ENCODE data around the gene HS3ST3A1. TPM values are rescaled to one million over a fixed set of nuclear protein-coding genes. Genes with fewer than 3 reads are reported as not detected.

Gene HS3ST3A1
- total and polyA plus RNA-seq, 7 donors, result 1.5 to 3.7 (median 2.5) TPM; not detected in 2

- TF ChIP-seq POLR2AphosphoS5 (IDR thresholded peaks at IDR 0.05), result no peak
- TF ChIP-seq POLR2A (IDR thresholded peaks at IDR 0.05), result no peak
- H3K27ac ChIP-seq, result peak overlapping the region; percentile 51 to 71 (median 63)
- DNase-seq, result no peak
- H3K4me3 ChIP-seq, result peak overlapping the region; percentile 29 to 52 (median 43)
- H3K9me3 ChIP-seq, result no peaks in the 10 kb centered on the region
- peaks cover 19 to 83% (median 35%) of the 10 kb centered on the region in 3 donors for H3K27me3 ChIP-seq
- 4 to 16% methylated on average over 101 of the region's 101 CpGs for WGBS, 2 donors
- H3K4me1 ChIP-seq, result peaks cover 0 to 23% (median 20%) of the 10 kb centered on the region in 4 donors
- intact Hi-C loops (cut with DNase I), result no loop called here
- no peaks in the 10 kb centered on the region for H3K36me3 ChIP-seq
Measured at GRCh38 chr17:13600475-13601321, 1.0 kb downstream of the HS3ST3A1 start.

DNA sequence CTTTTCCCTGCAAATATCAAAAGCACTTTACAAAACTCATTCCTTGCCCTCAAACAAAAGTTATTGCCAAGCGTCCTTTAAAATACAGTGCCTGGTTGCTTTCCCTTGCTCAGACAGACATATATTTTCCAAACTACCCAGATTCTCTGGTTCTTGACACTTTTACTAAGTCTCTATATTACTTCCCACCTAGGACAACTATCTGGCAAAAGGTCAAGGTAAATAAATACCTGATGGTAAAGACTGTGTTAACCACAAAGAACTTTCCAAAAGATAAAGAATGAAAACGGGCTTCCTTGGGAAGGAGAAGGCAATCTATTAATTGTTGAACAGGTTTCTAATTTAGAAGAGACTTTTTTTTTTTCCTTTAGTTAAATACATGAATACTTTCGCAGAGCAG, 1.9 kb downstream of the HS3ST3A1 start:
- H3K36me3 ChIP-seq, result no peaks in the 10 kb centered on the region
- H3K27me3 ChIP-seq, result peaks cover 19 to 84% (median 35%) of the 10 kb centered on the region in 3 donors
- peak overlapping the region in 2 of 4 donors; percentile 71 for H3K27ac ChIP-seq
- H3K9me3 ChIP-seq, result no peaks in the 10 kb centered on the region
- peaks cover 0 to 23% (median 20%) of the 10 kb centered on the region in 4 donors for H3K4me1 ChIP-seq
- TF ChIP-seq POLR2AphosphoS5 (IDR thresholded peaks at IDR 0.05) (no peak), EP300 (IDR thresholded peaks at IDR 0.05) (no peak), CTCF (IDR thresholded peaks at IDR 0.05) (no peak), POLR2A (IDR thresholded peaks at IDR 0.05) (no peak)
- intact Hi-C loops (cut with DNase I), result loop anchor here (5.0 kb wide), 1 partner anchor 1327 kb away; no protein-coding TSS in a partner anchor
- peak overlapping the region in 3 of 4 donors; percentile 37 to 52 (median 49) for H3K4me3 ChIP-seq
- 39 to 67% methylated on average over 3 of the region's 3 CpGs for WGBS, 2 donors
- DNase-seq, result no peak

DNA sequence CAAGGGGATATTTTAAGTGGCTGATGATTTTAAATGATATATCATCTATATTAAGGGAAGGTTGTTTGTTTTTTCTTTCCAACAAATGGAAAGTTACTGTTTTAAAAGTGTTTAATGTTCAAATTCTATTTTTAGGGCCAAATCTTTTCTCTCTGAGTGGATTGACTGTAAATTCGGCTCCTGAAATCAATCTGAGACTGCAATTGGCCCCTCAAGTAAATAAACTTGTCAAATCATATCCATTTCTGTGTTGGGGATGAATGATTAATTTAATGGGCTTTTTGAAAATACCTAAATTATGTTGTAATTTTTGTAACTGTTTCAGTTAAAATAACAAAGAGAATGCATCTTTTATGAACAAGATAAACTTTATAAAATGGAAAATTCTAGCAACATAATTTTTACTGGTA, 2.6 kb downstream of the HS3ST3A1 start:
- DNase-seq, result no peak
- H3K27me3 ChIP-seq, result peaks cover 19 to 83% (median 35%) of the 10 kb centered on the region in 3 donors
- no peaks in the 10 kb centered on the region for H3K9me3 ChIP-seq
- H3K27ac ChIP-seq, result peak overlapping the region in 2 of 4 donors; percentile 7 to 71
- no peak for TF ChIP-seq POLR2AphosphoS5 (IDR thresholded peaks at IDR 0.05)
- intact Hi-C loops (cut with DNase I), result loop anchor here (5.0 kb wide), 1 partner anchor 1328 kb away; no protein-coding TSS in a partner anchor
- H3K4me3 ChIP-seq, result peak overlapping the region in 1 of 4 donors; percentile 52
- peaks cover 0 to 23% (median 20%) of the 10 kb centered on the region in 4 donors for H3K4me1 ChIP-seq
- 59 to 64% methylated on average over 1 of the region's 1 CpG for WGBS, 2 donors
- no peaks in the 10 kb centered on the region for H3K36me3 ChIP-seq

DNA sequence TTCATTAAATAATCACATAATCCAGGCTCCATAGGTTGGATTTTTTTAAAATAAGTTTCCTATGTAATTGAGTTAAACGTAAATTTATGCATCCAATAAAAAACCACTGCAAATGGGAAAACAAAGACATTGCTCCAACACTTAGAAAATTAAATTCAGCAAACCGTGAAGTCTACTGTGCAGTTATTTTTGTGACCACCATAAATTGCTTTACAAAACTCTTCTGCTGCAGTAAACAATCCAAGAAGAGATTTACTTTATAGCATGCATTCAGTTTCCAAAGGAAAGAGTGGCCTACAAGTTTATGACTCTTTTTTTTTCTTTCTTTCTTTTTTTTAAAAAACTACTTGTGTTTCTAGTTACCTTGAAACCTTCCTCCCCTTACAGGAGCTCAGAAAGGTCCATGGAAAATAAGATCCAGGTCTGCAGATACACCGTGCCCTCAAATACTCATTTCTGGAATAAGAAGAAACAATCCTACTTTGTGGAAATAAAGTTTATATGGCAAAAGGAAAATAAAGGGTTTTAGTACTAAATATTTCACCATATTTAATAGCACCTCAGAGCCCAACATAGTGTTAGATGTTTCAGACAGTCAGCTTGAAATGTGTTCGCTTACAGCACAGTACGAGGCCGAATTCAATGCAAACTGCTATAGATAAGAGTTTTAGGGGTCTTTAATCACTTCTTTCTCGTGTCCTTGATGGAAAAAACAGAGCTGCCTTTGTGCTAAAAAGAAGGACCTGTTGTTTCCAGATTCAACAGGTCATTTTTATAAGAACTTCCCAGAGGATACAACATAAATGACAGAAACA, 3.2 kb downstream of the HS3ST3A1 start:
- TF ChIP-seq POLR2A (IDR thresholded peaks at IDR 0.05) (no peak), POLR2AphosphoS5 (IDR thresholded peaks at IDR 0.05) (no peak), CTCF (IDR thresholded peaks at IDR 0.05) (no peak)
- H3K27me3 ChIP-seq, result peaks cover 19 to 77% (median 34%) of the 10 kb centered on the region in 3 donors
- intact Hi-C loops (cut with DNase I), result loop anchor here (5.0 kb wide), 1 partner anchor 1329 kb away; no protein-coding TSS in a partner anchor
- H3K9me3 ChIP-seq, result no peaks in the 10 kb centered on the region
- H3K4me3 ChIP-seq, result peak overlapping the region in 1 of 4 donors; percentile 52
- no peaks in the 10 kb centered on the region for H3K36me3 ChIP-seq
- DNase-seq, result no peak
- peaks cover 0 to 23% (median 20%) of the 10 kb centered on the region in 4 donors for H3K4me1 ChIP-seq
- H3K27ac ChIP-seq, result peak overlapping the region in 1 of 4 donors; percentile 7
- WGBS, 2 donors, result 54 to 76% methylated on average over 7 of the region's 7 CpGs

DNA sequence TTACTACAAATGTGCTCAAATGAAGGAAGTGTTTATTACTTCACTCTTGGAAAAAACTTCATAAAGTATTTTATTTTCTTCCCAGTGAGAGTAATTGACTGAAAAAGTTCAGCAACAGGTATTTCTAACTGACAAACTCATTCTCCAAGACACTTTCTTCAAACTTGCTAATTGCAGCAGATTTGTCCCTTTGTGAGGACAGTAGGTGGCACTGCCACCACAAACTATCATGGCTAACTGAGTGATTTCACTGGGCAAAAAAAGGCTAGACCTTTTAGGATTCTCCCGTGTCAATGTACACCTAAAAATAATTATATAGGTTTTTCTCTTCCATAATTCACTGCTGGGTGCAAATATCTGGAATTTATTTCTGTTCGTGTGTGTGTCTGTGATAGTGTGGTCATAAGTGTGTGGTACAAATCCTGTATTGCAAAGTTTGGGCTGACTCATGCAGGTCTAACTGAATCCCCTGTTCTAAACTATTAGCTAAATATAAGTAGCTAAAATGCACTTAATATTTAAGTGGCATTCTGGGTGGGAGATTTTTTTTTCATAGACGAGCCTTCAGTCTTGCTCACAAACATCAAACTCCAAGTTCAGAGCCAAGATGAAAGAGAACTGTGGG, 3.9 kb downstream of the HS3ST3A1 start:
- Histone ChIP-seq H3K4me3 (no peak overlapping the region), H3K27me3 (peaks cover 19 to 70% (median 27%) of the 10 kb centered on the region in 3 donors), H3K36me3 (no peaks in the 10 kb centered on the region), H3K27ac (no peak overlapping the region), H3K4me1 (peaks cover 0 to 23% (median 20%) of the 10 kb centered on the region in 4 donors), H3K9me3 (no peaks in the 10 kb centered on the region)
- WGBS, 2 donors, result 13 to 27% methylated on average over 3 of the region's 3 CpGs
- no peak for DNase-seq
- TF ChIP-seq EP300 (IDR thresholded peaks at IDR 0.05), result no peak
- no peak for TF ChIP-seq POLR2AphosphoS5 (IDR thresholded peaks at IDR 0.05)
- peak in 2 of 4 experiments; percentile 17 to 24 for TF ChIP-seq CTCF (IDR thresholded peaks at IDR 0.05)
- TF ChIP-seq POLR2A (IDR thresholded peaks at IDR 0.05), result no peak
- intact Hi-C loops (cut with DNase I), result loop anchor here (5.0 kb wide), 1 partner anchor 1329 kb away; no protein-coding TSS in a partner anchor

All from sigmoid colon (tissue), 7 donors.